BJ (cell line): ENCODE data around the gene WDR73. TPM values are rescaled to one million over a fixed set of nuclear protein-coding genes. Genes with fewer than 3 reads are reported as not detected.

ENCODE experiments used
- CTCF ChIA-PET: fragments of 350-600 bp; formaldehyde crosslinking; extraction: SDS; loops from one replicate; lab custom pipeline; 2021; ENCODE audit warnings: antibody characterized with exemption, inconsistent platforms; lab: Yijun Ruan, JAX
- POLR2A ChIA-PET: fragments of 300-600 bp; sonication (Branson Sonifier 250); formaldehyde crosslinking; extraction: SDS; loops from one replicate; lab custom pipeline; 2021; ENCODE audit warnings: antibody characterized with exemption; lab: Charles Lee
- DNase-seq: peaks from one replicate; pipeline ENCODE4 v3.0.0-alpha.2; 2011; ENCODE audit warnings: low read depth
- H3K27me3 ChIP-seq: 2 replicates; pipeline ENCODE4 v1.6.0; 2011; ENCODE audit warnings: low read length; ENCODE audit not compliant: control insufficient read depth, insufficient read depth
- H3K36me3 ChIP-seq: 2 replicates; pipeline ENCODE4 v1.5.1; 2011; ENCODE audit warnings: low read length; ENCODE audit not compliant: control insufficient read depth, insufficient read depth
- H3K4me3 ChIP-seq: 2 replicates; pipeline ENCODE4 v1.5.1; 2011; ENCODE audit warnings: low read depth, mild to moderate bottlenecking, control low read depth, low read length
- CTCF ChIP-seq: IDR thresholded peaks from 2 replicates; pipeline ENCODE4 v1.5.1; 2011; ENCODE audit warnings: low read depth, mild to moderate bottlenecking, control low read depth, inconsistent platforms, low read length, moderate library complexity; ENCODE audit not compliant: insufficient read depth
- polyA plus RNA-seq: library from polyadenylated mRNA; depleted of rRNA; stranded (reverse); fragments of >200 nt; gene quantifications from 2 replicates; pipeline ENCODE4 v1.2.3, GENCODE V29; 2011

WDR73 gene
- polyA plus RNA-seq, 1 experiment, result 21.1 TPM

DNA sequence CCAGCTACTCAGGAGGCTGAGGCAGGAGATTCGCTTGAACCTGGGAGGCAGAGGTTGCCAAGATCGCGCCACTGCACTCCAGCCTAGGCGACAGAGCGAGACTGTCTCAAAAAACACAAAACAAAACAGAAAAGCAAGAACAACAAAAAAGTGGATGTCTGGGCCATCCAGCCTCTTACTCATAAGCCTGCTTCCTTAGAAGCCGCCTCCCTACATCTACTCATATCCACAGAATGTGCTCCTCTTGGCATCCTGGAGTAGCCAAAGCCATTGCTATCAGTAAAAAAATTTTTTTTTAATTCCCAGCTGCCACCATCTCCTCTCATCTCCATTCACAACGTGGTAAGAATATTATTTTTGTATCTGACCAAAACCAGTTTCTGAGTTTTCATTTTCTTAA lies 42.5 kb downstream of the WDR73 start:
- no peak for TF ChIP-seq CTCF
- ChIA-PET POLR2A (no interaction called here), CTCF (no interaction called here)

GRCh38 chr15:84609818-84610525 lies 44.1 kb downstream of the WDR73 start:
- no peaks in the 10 kb centered on the region for H3K27me3 ChIP-seq
- no peak for DNase-seq
- no peak overlapping the region for H3K4me3 ChIP-seq
- POLR2A ChIA-PET, result no interaction called here
- TF ChIP-seq CTCF, result no peak
- CTCF ChIA-PET, result interaction anchor here (1.0 to 1.9 kb wide), 3 partner anchors 9 to 49 kb away, joined by 3 to 7 read pairs (median 3); no protein-coding TSS in a partner anchor
- peaks cover 7% of the 10 kb centered on the region for H3K36me3 ChIP-seq

More for the DNA sequence above, 42.5 kb downstream of the WDR73 start:
- no peak for DNase-seq
- Histone ChIP-seq H3K27me3 (no peaks in the 10 kb centered on the region), H3K36me3 (peaks cover 4% of the 10 kb centered on the region), H3K4me3 (no peak overlapping the region)

GRCh38 chr15:84608707-84609284 lies 45.3 kb downstream of the WDR73 start:
- ChIA-PET CTCF (interaction anchor here (1.0 to 1.9 kb wide), 4 partner anchors 8 to 50 kb away, joined by 3 to 7 read pairs (median 3); no protein-coding TSS in a partner anchor), POLR2A (no interaction called here)
- H3K27me3 ChIP-seq, result no peaks in the 10 kb centered on the region
- no peak for TF ChIP-seq CTCF
- DNase-seq, result no peak
- H3K36me3 ChIP-seq, result peaks cover 10% of the 10 kb centered on the region
- no peak overlapping the region for H3K4me3 ChIP-seq

- TF ChIP-seq CTCF, result no peak
- Histone ChIP-seq H3K36me3 (peaks cover 10% of the 10 kb centered on the region), H3K4me3 (no peak overlapping the region), H3K27me3 (no peaks in the 10 kb centered on the region)
- ChIA-PET CTCF (no interaction called here), POLR2A (no interaction called here)
- DNase-seq, result no peak
Observed at GRCh38 chr15:84606653-84607120, 47.4 kb downstream of the WDR73 start.

DNA sequence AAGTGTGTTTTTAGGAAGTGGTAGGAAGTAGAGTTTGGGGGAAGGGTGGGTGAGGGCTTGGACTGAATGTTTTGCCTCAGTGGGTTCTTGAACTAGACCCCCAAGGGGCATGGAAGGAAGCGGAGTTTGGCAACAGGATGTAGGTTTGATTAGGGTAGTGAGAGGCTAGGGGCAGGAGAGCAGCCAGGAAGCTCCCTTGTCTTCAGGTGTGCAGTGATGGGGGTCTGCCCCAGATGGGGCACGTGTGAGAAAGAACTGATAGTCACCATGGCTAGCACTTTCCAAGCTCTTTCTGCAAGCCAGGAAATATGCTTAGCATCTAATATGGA lies 48.6 kb downstream of the WDR73 start:
- H3K36me3 ChIP-seq, result peaks cover 10% of the 10 kb centered on the region
- CTCF ChIA-PET, result interaction anchor here (3.4 kb wide), 1 partner anchor 18 kb away, joined by 10 read pairs; no protein-coding TSS in a partner anchor

More for the DNA sequence above, 48.6 kb downstream of the WDR73 start:
- no peak for DNase-seq
- Histone ChIP-seq H3K27me3 (no peaks in the 10 kb centered on the region), H3K4me3 (no peak overlapping the region)
- POLR2A ChIA-PET, result no interaction called here
- no peak for TF ChIP-seq CTCF
